IMR-90 (cell line): Measurements from ENCODE around the gene TNNI2. TPM values are rescaled to one million over a fixed set of nuclear protein-coding genes. Genes with fewer than 3 reads are reported as not detected.

ENCODE experiments used
- ATAC-seq: fragments of 200-7000 bp; cut with Tn5 transposase; 2 replicates; pipeline ENCODE4 v1.9.1; 2020; ENCODE audit warnings: low read depth, mild to moderate bottlenecking, moderate library complexity
- BruUV-seq: library from RNA; stranded (reverse); fragments of 400-500 nt; replicated peaks from 2 replicates; lab custom pipeline; 2021; lab: Mats Ljungman, UMichigan
- CTCF ChIA-PET: fragments of 300-600 bp; formaldehyde crosslinking; extraction: SDS; loops from one replicate; lab custom pipeline; 2021; ENCODE audit warnings: antibody characterized with exemption; lab: Yijun Ruan, JAX
- POLR2A ChIA-PET: fragments of 300-600 bp; sonication (Branson Sonifier 250); formaldehyde crosslinking; loops from one replicate; lab custom pipeline; 2022; ENCODE audit warnings: antibody characterized with exemption; ENCODE audit not compliant: unreplicated experiment; lab: Charles Lee
- DNase-seq: peaks from one replicate; pipeline ENCODE4 v3.0.0; 2013
- H2AFZ ChIP-seq: replicated peaks from 2 replicates; pipeline ENCODE3; 2013; ENCODE audit warnings: low read length, mild to moderate bottlenecking; ENCODE audit not compliant: poor library complexity
- H2AK5ac ChIP-seq: 2 replicates; pipeline ENCODE4 v1.6.1; 2013; ENCODE audit warnings: low read depth, low read length, inconsistent platforms
- H2AK9ac ChIP-seq: replicated peaks from 2 replicates; pipeline ENCODE3; 2013; ENCODE audit warnings: mild to moderate bottlenecking, low read depth, low read length, moderate library complexity; ENCODE audit not compliant: poor library complexity
- H2BK120ac ChIP-seq: 2 replicates; pipeline ENCODE4 v1.6.1; 2013; ENCODE audit warnings: low read depth, low read length, inconsistent platforms
- H2BK15ac ChIP-seq: 3 replicates; pipeline ENCODE4 v1.6.1; 2013; ENCODE audit warnings: low read depth, low read length, inconsistent platforms
- H2BK20ac ChIP-seq: 2 replicates; pipeline ENCODE4 v1.6.1; 2013; ENCODE audit warnings: low read depth, mild to moderate bottlenecking, inconsistent platforms, low read length, moderate library complexity
- H2BK5ac ChIP-seq: 2 replicates; pipeline ENCODE4 v1.6.1; 2013; ENCODE audit warnings: mild to moderate bottlenecking, low read depth, low read length, inconsistent platforms; ENCODE audit not compliant: poor library complexity, severe bottlenecking
- H3K14ac ChIP-seq: replicated peaks from 2 replicates; pipeline ENCODE4 v1.6.1; 2013; ENCODE audit warnings: low read depth, low read length, inconsistent platforms
- H3K18ac ChIP-seq: 2 replicates; pipeline ENCODE4 v1.6.1; 2013; ENCODE audit warnings: low read depth, low read length, control low read depth
- H3K23ac ChIP-seq: 2 replicates; pipeline ENCODE4 v1.6.1; 2013; ENCODE audit warnings: low read depth, low read length, inconsistent platforms
- H3K27ac ChIP-seq: 2 replicates; pipeline ENCODE4 v1.5.1; 2013; ENCODE audit warnings: mild to moderate bottlenecking, control low read depth, low read length; ENCODE audit not compliant: insufficient read depth
- H3K27me3 ChIP-seq: 2 replicates; pipeline ENCODE4 v1.6.1; 2013; ENCODE audit warnings: low read length; ENCODE audit not compliant: control insufficient read depth, insufficient read depth
- H3K36me3 ChIP-seq: 2 replicates; pipeline ENCODE4 v1.6.1; 2013; ENCODE audit warnings: low read length, mixed read lengths; ENCODE audit not compliant: control insufficient read depth, insufficient read depth
- H3K4ac ChIP-seq: 2 replicates; pipeline ENCODE4 v1.6.1; 2013; ENCODE audit warnings: low read depth, low read length, inconsistent platforms
- H3K4me1 ChIP-seq: 2 replicates; pipeline ENCODE4 v1.6.1; 2013; ENCODE audit warnings: low read length, mixed read lengths; ENCODE audit not compliant: control insufficient read depth, insufficient read depth
- H3K4me2 ChIP-seq: 2 replicates; pipeline ENCODE4 v1.6.1; 2013; ENCODE audit warnings: low read depth, mild to moderate bottlenecking, control low read depth, low read length, moderate library complexity
- H3K4me3 ChIP-seq: 2 replicates; pipeline ENCODE4 v1.5.1; 2013; ENCODE audit warnings: low read depth, mild to moderate bottlenecking, control low read depth, low read length, moderate library complexity; ENCODE audit not compliant: insufficient read depth
- H3K56ac ChIP-seq: 2 replicates; pipeline ENCODE4 v1.6.1; 2013; ENCODE audit warnings: low read length, inconsistent platforms; ENCODE audit not compliant: insufficient read depth; ENCODE audit errors: extremely low read depth
- H3K79me1 ChIP-seq, 2 experiments: 2 replicates each; pipeline ENCODE4 v1.6.1; 2013; ENCODE audit warnings: low read length in 2 of 2, inconsistent platforms in 1 of 2, low read depth in 1 of 2
- H3K9ac ChIP-seq: 2 replicates; pipeline ENCODE4 v1.6.1; 2013; ENCODE audit warnings: low read depth, low read length, control low read depth
- H3K9me1 ChIP-seq: 2 replicates; pipeline ENCODE4 v1.6.1; 2013; ENCODE audit warnings: low read length, inconsistent platforms; ENCODE audit not compliant: insufficient read depth
- H3K9me3 ChIP-seq: 2 replicates; pipeline ENCODE4 v1.6.1; 2013; ENCODE audit warnings: low read length; ENCODE audit not compliant: control insufficient read depth, insufficient read depth
- H4K20me1 ChIP-seq: 2 replicates; pipeline ENCODE4 v1.6.1; 2013; ENCODE audit warnings: low read length, inconsistent platforms; ENCODE audit not compliant: insufficient read depth
- H4K5ac ChIP-seq: 2 replicates; pipeline ENCODE4 v1.6.1; 2013; ENCODE audit warnings: mild to moderate bottlenecking, low read depth, low read length, control low read depth
- H4K8ac ChIP-seq, 2 experiments: 2 replicates each; pipeline ENCODE4 v1.6.1; 2013; ENCODE audit warnings: low read depth in 2 of 2, low read length in 2 of 2, control low read depth in 1 of 2, inconsistent platforms in 1 of 2
- H4K91ac ChIP-seq: 2 replicates; pipeline ENCODE4 v1.6.1; 2013; ENCODE audit warnings: low read depth, low read length, inconsistent platforms; ENCODE audit not compliant: insufficient read depth
- MXI1 ChIP-seq: IDR thresholded peaks from 2 replicates; pipeline ENCODE4 v1.6.1; 2012; ENCODE audit warnings: low read depth, mild to moderate bottlenecking, low read length, moderate library complexity, borderline replicate concordance
- NFE2L2 ChIP-seq: fragments of 150-350 bp; IDR thresholded peaks from 2 replicates; pipeline ENCODE4 v1.6.1; 2016; ENCODE audit warnings: low read depth, mild to moderate bottlenecking, low read length
- WGBS, 2 experiments: methylation state at CpG; one replicate each; pipeline versions ENCODE4 v1.1.5 to v1.1.7; 2013; ENCODE audit warnings: missing lambda C conversion rate in 2 of 2; ENCODE audit not compliant: insufficient read length in 1 of 2; ENCODE audit errors: extremely low coverage in 2 of 2; 5-methylcytosine and 5-hydroxymethylcytosine counted together
- dilution Hi-C: fragments of 300-500 bp; cut with HindIII; formaldehyde crosslinking; loops from one replicate; pipeline ENCODE4 v1.14.3; 2018; ENCODE audit warnings: low sequenced_read_pairs; ENCODE audit not compliant: unreplicated experiment
- in situ Hi-C: fragments of 300-500 bp; cut with MboI; formaldehyde crosslinking; loops from 3 replicates; pipeline ENCODE4 v1.14.3; 2019; ENCODE audit warnings: low sequenced_read_pairs, inconsistent platforms, mixed read lengths
- intact Hi-C: fragments of 100-400 bp; cut with micrococcal nuclease; formaldehyde crosslinking; loops from 2 replicates; pipeline ENCODE4 v1.10.0; 2022
- polyA plus RNA-seq, 3 experiments: library from polyadenylated mRNA; depleted of rRNA; stranded (reverse); fragments of >200 nt; gene quantifications; 2 replicates each; pipeline ENCODE4 v1.2.3, GENCODE V29; 2012; ENCODE audit warnings: low replicate concordance in 1 of 3
- total RNA-seq: library from RNA; depleted of rRNA; stranded (reverse); fragments of >200 nt; gene quantifications from 2 replicates; pipeline ENCODE4 v1.2.3, GENCODE V29; 2012

TNNI2 gene
- total and polyA plus RNA-seq, 2 of the 4 experiments (the other 2 are of a cell fraction), result not detected

GRCh38 chr11:1839204-1839923, 583 bp downstream of the TNNI2 start:
- no peak overlapping the region for H3K18ac ChIP-seq
- no peaks in the 10 kb centered on the region for H3K79me1 ChIP-seq
- BruUV-seq, result no TSS peak
- H2BK120ac ChIP-seq, result no peak overlapping the region
- dilution Hi-C loops (no loop called here), intact Hi-C loops (no loop called here), in situ Hi-C loops (no loop called here)
- H3K4me2 ChIP-seq, result no peak overlapping the region
- no peak overlapping the region for H3K9ac ChIP-seq
- H3K9me3 ChIP-seq, result no peaks in the 10 kb centered on the region
- ATAC-seq (no peak), DNase-seq (no peak)
- H3K56ac ChIP-seq, result no peak overlapping the region
- H2BK5ac ChIP-seq, result no peak overlapping the region
- no peak overlapping the region for H2BK20ac ChIP-seq
- POLR2A ChIA-PET, result no interaction called here
- no peak overlapping the region for H4K8ac ChIP-seq
- H3K9me1 ChIP-seq, result no peaks in the 10 kb centered on the region
- H3K23ac ChIP-seq, result no peak overlapping the region
- H3K4ac ChIP-seq, result no peak overlapping the region
- H2AK9ac ChIP-seq, result no peak overlapping the region
- H2AFZ ChIP-seq, result no peak overlapping the region
- H3K27ac ChIP-seq, result no peak overlapping the region
- H2BK15ac ChIP-seq, result no peak overlapping the region
- H3K27me3 ChIP-seq, result peaks cover 15% of the 10 kb centered on the region
- no peaks in the 10 kb centered on the region for H3K36me3 ChIP-seq
- H4K5ac ChIP-seq, result no peak overlapping the region
- no peak overlapping the region for H3K4me3 ChIP-seq
- CTCF ChIA-PET, result interaction anchor here (1.2 kb wide), 1 partner anchor 312 kb away, joined by 4 read pairs; no protein-coding TSS in a partner anchor
- TF ChIP-seq MXI1 (no peak), NFE2L2 (no peak)
- no peaks in the 10 kb centered on the region for H4K20me1 ChIP-seq
- no peaks in the 10 kb centered on the region for H3K4me1 ChIP-seq
- WGBS, 2 experiments, result no CpG with 5 or more reads among the region's 12 CpGs
- no peak overlapping the region for H2AK5ac ChIP-seq
- no peak overlapping the region for H3K14ac ChIP-seq
- H4K91ac ChIP-seq, result no peak overlapping the region
